Fibroblast of upper back skin (primary cell): ENCODE data around the gene KIAA1328.
A peak's percentile ranks its signal among the peaks of the same experiment; 100 is the strongest.
"Not testable (repeated sequence)": the region's sequence is repeated elsewhere in the genome, so short reads cannot be mapped to it uniquely, and the experiment has no call there.

ENCODE experiments used
- DNase-seq: peaks from one replicate; pipeline ENCODE4 v3.0.0-alpha.2; 2013

The KIAA1328 gene

GRCh38 chr18:36828630-36829361 lies at the start of gene KIAA1328, which contains the start of gene TPGS2:
Gene KIAA1328 (plus strand): TSS chr18:36829127. CDS start chr18:36829139, 12 bp downstream.
Gene TPGS2 (minus strand): TSS chr18:36829002. CDS start chr18:36828767, 235 bp downstream.
- peak; percentile 88 for DNase-seq

DNA sequence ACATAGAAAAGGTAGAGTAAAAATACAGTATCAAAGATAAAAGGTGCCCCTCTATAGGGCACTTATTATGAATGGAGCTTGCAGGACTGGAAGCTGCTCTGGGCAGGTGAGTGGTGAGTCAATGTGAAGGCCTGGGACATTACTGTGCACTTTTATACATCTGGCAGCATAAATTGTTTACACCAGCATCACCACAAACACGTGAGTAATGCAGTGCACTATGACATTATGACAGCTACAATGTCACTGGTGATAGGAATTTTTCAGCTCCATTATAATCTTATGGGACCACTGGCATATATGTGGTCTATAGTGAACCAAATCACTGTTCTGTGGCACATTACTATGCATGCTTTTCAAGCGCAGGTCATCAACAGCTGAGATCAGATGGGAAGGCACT lies 48.2 kb upstream of the KIAA1328 start:
- DNase-seq = no peak

DNA sequence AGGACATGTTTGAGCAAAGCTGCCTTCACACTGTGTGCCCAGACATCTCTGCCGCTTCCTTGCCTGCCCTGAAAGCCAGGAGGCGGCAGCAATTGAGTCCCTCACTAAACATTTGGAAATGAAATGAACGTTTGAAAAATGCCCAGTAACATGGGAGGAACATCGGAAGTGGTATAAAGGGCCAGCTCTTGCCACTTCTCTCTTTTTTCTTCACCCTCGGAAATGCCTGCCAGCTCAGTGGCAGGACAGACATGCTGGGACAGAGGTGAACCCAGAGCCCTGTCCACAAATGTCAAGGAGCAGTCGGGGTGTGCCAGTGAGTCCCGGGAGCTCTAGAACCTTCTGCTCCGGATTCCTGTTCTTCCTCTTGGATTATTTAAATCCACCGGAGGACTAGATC lies 46.2 kb upstream of the KIAA1328 start:
- DNase-seq = no peak

- no peak for DNase-seq
Measured at GRCh38 chr18:36783792-36784191, 45.1 kb upstream of the KIAA1328 start.

GRCh38 chr18:36786686-36787085 lies 42.2 kb upstream of the KIAA1328 start:
- DNase-seq = peak; percentile 86

DNA sequence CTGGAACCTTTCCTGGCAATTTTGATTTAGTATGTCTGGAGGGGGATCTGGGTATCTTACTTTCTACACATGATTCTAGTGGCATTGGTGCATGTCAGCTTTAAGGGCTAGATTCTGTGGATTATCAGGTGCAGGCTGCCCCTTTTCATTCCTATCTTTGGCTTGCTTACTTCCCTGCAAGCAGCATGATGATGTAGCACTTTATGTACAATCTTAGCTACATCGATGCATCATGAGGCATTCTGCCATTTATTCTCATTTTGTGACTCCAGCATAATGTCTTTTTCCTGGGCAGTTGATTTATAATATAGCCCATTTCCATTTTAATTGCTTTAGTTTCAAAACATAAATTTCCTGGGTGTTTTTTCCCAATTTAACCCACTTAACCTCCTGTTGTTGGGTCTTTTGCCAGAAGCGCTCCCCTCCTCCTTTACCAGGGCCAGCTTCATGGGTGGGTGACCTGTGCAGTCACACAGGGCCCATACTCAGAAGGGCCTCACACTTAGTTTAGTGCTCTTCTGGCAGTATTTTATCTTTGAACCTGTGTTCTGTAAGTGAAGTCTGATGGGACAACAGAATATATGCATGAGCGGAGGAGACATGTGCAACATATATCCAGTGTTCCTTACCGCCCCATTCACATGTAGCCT lies 36.2 kb upstream of the KIAA1328 start:
- no peak for DNase-seq

DNA sequence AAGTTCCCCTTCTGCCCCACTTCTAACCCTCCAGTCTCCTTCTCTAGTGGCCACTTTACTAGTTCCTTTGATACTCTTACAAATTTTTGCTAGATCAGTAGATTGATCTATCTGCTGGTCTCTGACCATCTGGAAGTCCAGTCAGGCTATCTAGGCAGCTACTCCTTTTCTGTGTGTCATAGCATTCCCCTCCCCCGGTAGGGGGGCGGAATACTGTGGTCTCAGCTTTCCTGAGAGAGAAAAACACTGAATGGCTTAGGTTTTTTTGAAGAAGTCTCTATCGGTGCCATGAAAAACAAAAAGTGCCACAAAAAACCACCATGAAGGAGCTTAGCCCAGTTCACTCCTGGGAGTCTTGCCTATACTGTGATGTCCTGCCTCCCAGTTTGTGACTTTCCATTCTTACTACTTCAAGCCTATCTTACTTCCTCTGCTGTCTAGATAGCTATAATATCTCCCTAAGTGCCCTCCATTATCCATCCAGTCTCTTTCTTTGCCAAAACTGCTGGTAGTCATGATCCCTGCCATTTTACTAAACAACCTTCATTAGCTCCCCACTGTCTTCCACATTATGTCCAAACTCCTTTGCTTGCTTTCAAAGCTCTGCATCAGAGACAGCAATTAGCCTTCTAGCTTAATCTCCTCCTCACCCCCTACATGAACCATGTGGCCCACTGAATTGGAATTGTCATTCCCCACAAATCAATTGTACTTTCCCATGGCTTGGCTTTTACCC lies 30.0 kb upstream of the KIAA1328 start:
- peak; percentile 10 for DNase-seq

- no peak for DNase-seq
Measured at GRCh38 chr18:36805105-36805504, 23.8 kb upstream of the KIAA1328 start.

GRCh38 chr18:36808681-36809080 lies 20.2 kb upstream of the KIAA1328 start:
- DNase-seq = peak; percentile 94

DNA sequence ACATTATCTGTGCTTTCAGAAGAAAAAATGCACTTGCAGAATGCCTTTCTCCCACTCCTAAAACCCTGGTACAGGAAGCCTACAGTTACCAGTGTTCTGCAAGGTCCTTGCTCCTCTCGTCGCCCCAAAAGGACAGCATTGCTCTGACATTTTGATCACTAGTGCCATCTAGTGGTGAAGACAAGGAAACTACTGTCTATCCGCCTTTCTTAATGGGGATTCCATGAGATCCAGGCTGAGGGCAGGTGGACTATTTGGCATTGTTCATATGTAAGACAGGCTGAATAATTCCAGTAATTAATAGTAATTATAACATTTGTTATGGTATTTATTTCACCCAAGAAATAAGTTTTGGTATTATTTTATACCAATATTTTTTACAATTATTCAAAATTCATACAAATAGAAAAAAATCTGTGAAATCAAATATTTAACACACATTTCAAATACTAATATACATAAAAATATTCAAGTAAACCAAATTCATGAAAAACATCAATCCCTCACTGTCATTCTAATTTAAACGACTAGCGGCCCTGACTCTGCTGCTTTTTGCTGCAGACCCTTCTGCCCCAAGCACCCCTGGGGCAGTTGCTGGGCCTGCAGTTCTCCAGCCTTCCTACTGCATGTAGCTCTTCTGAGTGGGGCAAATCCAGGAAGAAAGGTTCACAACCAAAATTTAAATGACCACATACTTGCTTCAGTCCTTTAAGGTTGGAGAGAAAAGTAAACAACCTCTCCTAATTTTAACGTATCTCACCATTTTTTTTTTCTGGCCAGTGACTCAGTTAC lies 19.1 kb upstream of the KIAA1328 start:
- peak; percentile 77 for DNase-seq

DNA sequence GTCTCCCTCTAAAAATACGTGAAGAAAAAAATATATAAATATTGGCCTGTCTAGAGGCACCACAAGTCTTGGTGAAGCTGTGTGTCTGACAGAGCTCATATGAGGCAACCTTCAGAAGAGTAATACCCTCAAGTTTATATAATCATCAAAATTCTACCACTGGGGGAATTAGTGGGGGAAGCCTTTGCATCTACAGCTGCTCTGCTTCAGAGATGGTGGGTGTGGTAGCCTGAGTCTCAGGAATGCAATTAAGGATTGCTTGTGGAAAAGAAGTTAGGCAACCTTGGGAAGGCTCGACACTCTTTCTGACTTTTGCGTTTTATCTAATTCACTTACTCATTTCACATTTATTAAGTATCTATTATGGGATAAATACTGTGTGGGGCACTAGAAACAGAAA lies 17.5 kb upstream of the KIAA1328 start:
- peak; percentile 64 for DNase-seq

DNA sequence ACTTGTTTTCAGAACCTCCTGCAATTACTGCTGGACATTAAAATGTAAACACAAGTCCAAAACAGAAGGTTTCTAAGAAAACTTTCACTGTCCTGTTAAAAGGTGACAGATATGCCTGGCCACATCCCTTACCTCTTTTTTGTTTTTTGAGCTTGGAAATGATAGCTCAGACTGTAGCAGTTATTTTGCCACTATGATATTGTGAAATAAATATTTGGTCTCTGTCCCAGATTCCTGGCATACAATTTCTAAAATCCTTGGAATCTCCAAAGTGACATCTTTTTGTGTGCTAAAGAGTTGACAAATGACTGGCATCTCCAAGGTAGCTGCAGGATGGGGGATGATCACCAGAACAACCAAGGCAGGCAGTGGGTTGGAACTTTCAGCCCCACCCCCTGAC lies 17.0 kb upstream of the KIAA1328 start:
- DNase-seq = peak; percentile 37

DNA sequence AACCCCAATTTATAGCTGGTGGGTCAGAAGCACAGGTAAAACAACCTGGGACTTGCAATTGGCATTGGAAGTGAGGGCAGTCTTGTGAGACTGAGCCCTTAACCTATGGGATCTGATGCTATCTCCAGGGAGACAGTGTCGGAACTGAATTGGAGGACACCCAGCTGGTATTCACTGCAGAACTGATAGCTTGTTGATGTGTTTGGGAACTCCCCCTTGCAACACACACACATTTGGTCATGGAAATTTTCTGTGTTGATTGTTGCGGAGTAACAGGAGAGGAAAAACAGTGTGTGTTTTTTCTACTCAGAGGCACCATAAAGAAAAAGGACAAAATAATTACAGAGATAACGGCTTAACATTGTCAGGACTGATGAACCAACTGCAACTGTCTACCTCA lies 16.2 kb upstream of the KIAA1328 start:
- no peak for DNase-seq

- no peak for DNase-seq
Measured at GRCh38 chr18:36813101-36813775, 15.7 kb upstream of the KIAA1328 start.

DNA sequence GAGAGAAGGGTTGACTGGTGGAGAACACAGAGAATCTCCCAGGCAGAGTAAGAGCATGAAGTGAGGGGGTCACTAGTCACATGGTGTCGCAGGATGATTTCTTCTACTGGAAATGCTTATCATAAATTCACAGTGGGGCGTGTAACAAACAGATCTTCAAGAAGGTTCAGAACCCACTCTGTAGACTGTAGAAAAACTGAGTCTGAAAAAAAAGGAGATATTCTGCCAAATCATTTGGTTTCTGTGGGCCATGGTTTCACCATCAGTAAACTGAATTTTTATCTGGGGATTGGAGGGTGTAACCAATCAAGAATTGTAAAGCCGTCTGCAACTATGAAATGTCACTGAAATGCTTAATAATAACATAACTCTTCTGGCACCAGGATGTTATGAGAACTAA lies 15.1 kb upstream of the KIAA1328 start:
- no peak for DNase-seq

DNA sequence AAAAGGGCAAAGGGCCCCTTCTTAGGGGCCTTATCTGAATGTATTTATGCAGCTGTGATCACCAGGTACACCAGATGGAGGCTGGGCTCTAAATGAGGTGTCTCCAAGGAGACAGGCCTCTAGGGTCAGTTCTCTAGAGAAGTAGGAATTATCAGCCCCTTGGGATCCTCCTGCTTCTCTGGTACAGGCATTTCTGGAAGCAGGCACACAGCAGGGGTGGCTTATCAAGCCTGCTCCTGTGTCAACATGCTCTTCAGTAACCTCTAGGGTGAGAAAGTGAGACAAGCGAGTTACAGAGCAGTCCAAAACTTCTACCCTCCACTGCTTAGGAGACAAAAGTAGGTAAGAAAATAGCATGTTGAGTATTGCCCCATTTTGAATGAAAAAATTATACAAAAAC lies 13.9 kb upstream of the KIAA1328 start:
- DNase-seq = no peak

GRCh38 chr18:36816096-36816495 lies 12.8 kb upstream of the KIAA1328 start:
- not testable (repeated sequence) for DNase-seq

GRCh38 chr18:36817039-36817438 lies 11.9 kb upstream of the KIAA1328 start:
- no peak for DNase-seq

- no peak for DNase-seq
Measured at GRCh38 chr18:36818652-36819051, 10.3 kb upstream of the KIAA1328 start.

DNA sequence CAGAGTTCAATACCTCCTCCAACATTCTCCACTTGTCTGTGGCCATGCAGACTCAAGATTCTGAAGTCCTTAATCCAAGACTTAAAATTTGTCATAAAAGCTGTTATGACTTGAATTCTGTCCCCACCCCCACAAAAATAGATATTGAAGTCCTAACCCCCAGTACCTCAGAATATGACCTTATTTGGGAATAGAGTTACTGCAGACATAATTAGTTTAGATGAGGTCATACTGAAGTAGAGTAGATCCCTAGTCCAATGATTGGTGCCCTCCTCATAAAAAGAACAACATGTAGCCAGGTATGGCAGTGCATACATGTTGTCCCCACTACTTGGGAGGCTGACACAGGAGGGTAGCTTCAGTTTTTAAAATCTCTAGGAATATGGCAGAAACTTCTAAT lies 9.3 kb upstream of the KIAA1328 start:
- DNase-seq = no peak

GRCh38 chr18:36821681-36822080 lies 7.2 kb upstream of the KIAA1328 start:
- peak; percentile 29 for DNase-seq

- no peak for DNase-seq
Measured at GRCh38 chr18:36825526-36825925, 3.4 kb upstream of the KIAA1328 start.
